IPS DF 6.9 (cell line): ENCODE results near the gene NAT14.
"Not testable (repeated sequence)": the region's sequence is repeated elsewhere in the genome, so short reads cannot be mapped to it uniquely, and the experiment has no call there.

Experiments used
- DNase-seq: peaks from one replicate; pipeline ENCODE4 v3.0.0-alpha.2; 2013; ENCODE audit warnings: low read depth, low spot score
- H3K27ac ChIP-seq: one replicate; pipeline ENCODE4 v1.5.1; 2013; ENCODE audit warnings: low read length, control low read depth
- H3K27me3 ChIP-seq: 2 replicates; pipeline ENCODE4 v1.6.1; 2013; ENCODE audit warnings: mild to moderate bottlenecking, low read length; ENCODE audit not compliant: control insufficient read depth, insufficient read depth
- H3K36me3 ChIP-seq: 2 replicates; pipeline ENCODE4 v1.6.1; 2013; ENCODE audit warnings: low read length; ENCODE audit not compliant: control insufficient read depth, insufficient read depth
- H3K4me1 ChIP-seq: 2 replicates; pipeline ENCODE4 v1.6.1; 2013; ENCODE audit warnings: low read length; ENCODE audit not compliant: control insufficient read depth, insufficient read depth
- H3K4me3 ChIP-seq: 2 replicates; pipeline ENCODE4 v1.5.1; 2013; ENCODE audit warnings: mild to moderate bottlenecking, low read length
- H3K9me3 ChIP-seq: 2 replicates; pipeline ENCODE4 v1.6.1; 2013; ENCODE audit warnings: low read length, inconsistent platforms; ENCODE audit not compliant: control insufficient read depth, insufficient read depth
- WGBS: extraction: QIAGEN DNeasy Blood & Tissue Kit; methylation state at CpG from one replicate; pipeline ENCODE4 v1.1.7; 2013; ENCODE audit warnings: mixed read lengths, missing lambda C conversion rate; ENCODE audit not compliant: insufficient read length, insufficient coverage; 5-methylcytosine and 5-hydroxymethylcytosine counted together

The NAT14 gene

DNA sequence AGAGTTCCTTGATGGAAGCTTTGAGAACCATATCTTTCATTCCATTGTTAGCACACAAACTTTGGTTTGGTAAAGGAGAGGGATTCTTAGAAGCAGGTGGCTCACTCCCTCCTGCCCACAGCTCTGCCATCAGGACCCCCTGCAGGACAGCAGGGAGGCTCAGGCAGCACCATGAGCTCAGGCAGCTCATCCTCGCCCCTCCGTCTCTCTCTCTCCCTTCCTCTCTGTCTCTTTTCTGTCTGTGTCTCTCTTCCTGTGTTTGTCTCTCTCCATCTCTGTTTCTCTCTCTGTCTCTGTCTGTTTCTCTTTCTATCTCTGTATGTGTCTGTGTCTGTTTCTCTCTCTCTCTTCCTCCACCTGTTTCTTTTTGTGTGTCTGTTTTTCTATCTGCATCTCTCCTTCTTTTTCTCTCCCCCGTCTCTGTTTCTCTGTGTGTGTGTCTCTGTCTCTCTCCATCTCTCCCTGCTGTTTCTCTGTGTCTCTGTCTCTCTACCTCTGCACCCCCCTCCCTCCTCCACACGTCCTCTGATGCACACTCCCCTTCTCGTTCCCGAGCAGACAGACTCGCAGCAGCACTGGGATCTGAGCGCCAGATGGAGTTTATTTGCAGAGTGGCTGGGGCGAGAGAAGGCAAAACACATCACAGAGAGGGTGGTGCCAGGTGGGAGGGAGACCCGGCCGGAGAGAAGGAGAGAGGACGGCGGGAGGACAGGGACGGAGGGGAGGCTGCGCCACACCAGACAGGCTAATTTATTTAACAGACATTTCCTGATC is 43.2 kb downstream of the NAT14 start:
- no peak overlapping the region for H3K27ac ChIP-seq
- no peak for DNase-seq
- H3K27me3 ChIP-seq, result no peaks in the 10 kb centered on the region
- H3K4me3 ChIP-seq, result no peak overlapping the region
- no peaks in the 10 kb centered on the region for H3K9me3 ChIP-seq
- H3K4me1 ChIP-seq, result no peaks in the 10 kb centered on the region
- no peaks in the 10 kb centered on the region for H3K36me3 ChIP-seq
- no CpG with 5 or more reads among the region's 15 CpGs for WGBS

DNA sequence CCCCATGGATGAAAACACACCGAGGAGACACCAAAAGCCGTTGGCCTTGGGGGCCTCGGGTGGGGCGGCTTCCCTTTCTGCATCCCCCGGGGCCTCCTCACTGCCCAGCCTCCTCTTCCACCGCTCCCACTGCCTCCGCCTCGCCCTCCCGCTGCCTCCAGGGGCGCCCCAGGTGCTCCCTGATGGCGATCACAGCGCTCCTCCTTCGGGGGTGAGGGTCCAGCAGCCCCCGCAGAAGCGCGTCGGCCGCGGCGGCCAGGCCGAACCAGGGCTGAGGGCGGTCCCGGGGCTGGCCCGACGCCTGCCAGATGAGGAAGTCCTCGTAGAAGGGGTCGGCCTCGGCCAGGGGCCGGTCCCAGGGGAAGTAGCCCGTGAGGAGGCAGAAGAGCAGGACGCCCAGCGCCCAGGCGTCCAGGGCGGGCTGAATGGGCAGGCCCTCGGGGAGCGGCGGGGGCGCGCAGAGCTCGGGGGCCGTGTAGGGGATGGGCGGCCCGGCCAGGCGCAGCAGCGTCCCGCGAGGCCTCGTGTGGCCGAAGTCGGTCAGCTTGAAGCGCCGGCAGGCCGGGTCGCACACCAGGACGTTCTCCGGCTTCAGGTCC is 44.7 kb downstream of the NAT14 start:
- Histone ChIP-seq H3K27me3 (no peaks in the 10 kb centered on the region), H3K27ac (no peak overlapping the region), H3K36me3 (no peaks in the 10 kb centered on the region), H3K4me3 (no peak overlapping the region), H3K4me1 (no peaks in the 10 kb centered on the region), H3K9me3 (no peaks in the 10 kb centered on the region)
- no CpG with 5 or more reads among the region's 56 CpGs for WGBS
- no peak for DNase-seq

DNA sequence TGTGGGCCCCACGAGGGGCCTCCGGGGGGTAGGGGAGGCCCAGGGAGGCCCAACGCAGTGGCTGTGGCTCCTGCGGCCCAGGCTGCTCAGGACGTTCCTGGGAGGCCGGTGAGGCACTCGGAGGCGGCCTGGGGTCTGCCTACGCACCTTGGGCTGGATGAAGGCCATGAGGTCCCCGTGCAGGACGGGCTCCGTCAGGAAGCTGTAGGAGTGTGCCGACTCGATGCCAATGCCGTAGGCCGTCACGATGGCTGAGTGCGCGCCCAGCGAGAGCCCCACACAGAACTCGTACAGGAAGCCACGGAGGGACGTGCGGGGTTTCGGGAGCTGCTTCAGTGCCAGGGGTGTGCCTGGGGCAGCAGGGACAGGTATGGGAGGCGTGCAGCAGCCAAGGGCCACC is 46.0 kb downstream of the NAT14 start:
- no peaks in the 10 kb centered on the region for H3K27me3 ChIP-seq
- no CpG with 5 or more reads among the region's 26 CpGs for WGBS
- no peaks in the 10 kb centered on the region for H3K4me1 ChIP-seq

GRCh38 chr19:55534280-55534679 is 49.3 kb downstream of the NAT14 start:
- DNase-seq, H3K27ac ChIP-seq, H3K36me3 ChIP-seq, H3K4me3 ChIP-seq, H3K4me1 ChIP-seq, H3K9me3 ChIP-seq, H3K27me3 ChIP-seq: not testable (repeated sequence)
- no CpG with 5 or more reads among the region's 7 CpGs for WGBS

More for the DNA sequence above, 46.0 kb downstream of the NAT14 start:
- no peak for DNase-seq
- Histone ChIP-seq H3K36me3 (no peaks in the 10 kb centered on the region), H3K9me3 (no peaks in the 10 kb centered on the region), H3K4me3 (no peak overlapping the region), H3K27ac (no peak overlapping the region)

DNA sequence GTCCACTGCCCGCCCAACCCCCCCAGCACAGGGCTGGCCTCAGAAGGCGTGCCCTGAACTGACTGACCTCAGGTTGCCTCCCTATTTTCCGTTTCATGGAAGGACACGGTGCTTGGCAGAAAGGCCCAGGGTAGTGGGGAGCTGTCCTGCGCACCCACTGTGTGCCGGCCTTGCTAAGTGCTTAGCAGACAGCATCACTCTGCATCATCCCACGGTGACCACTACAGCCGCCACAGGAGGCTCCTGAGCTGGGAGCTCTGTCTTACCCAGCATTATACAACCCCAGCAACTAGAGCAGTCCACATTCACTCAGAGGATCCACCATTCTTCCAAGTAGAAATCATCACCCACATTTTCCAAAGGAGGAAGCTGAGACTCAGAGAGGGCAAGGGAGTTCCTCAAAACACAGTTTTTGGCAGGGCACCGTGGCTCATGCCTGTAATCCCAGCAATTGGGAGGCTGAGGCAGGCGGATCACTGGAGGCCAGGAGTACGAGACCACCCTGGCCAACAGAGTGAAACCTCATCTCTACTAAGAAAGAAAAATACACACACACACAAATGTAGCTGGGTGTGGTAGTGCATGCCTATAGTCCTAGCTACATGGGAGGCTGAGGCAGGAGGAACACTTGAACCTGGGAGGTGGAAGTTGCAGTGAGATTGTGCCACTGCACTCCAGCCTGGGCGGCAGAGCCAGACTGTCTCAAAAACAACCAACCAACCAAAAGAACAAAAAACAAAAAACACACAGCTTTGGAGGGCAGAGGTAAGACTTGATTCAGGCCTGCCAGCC is 50.4 kb downstream of the NAT14 start:
- no CpG with 5 or more reads among the region's 12 CpGs for whole genome bisulfite sequencing
- Histone ChIP-seq H3K27ac (no peak overlapping the region), H3K9me3 (no peaks in the 10 kb centered on the region), H3K27me3 (no peaks in the 10 kb centered on the region), H3K36me3 (no peaks in the 10 kb centered on the region), H3K4me1 (peaks cover 5% of the 10 kb centered on the region), H3K4me3 (no peak overlapping the region)
- DNase-seq, result no peak

GRCh38 chr19:55535965-55536350 is 51.0 kb downstream of the NAT14 start:
- Histone ChIP-seq H3K4me1 (peaks cover 5% of the 10 kb centered on the region), H3K27ac (no peak overlapping the region), H3K4me3 (no peak overlapping the region), H3K9me3 (no peaks in the 10 kb centered on the region), H3K36me3 (no peaks in the 10 kb centered on the region), H3K27me3 (no peaks in the 10 kb centered on the region)
- no peak for DNase-seq
- WGBS, result no CpG with 5 or more reads among the region's 22 CpGs

- no CpG with 5 or more reads among the region's 11 CpGs for WGBS
- H3K4me3 ChIP-seq, result no peak overlapping the region
- H3K27ac ChIP-seq, result no peak overlapping the region
- peaks cover 5% of the 10 kb centered on the region for H3K4me1 ChIP-seq
- H3K27me3 ChIP-seq, result no peaks in the 10 kb centered on the region
- H3K36me3 ChIP-seq, result no peaks in the 10 kb centered on the region
- no peaks in the 10 kb centered on the region for H3K9me3 ChIP-seq
- DNase-seq, result no peak
These were observed 51.4 kb downstream of the NAT14 start for GRCh38 chr19:55536366-55536765.
